ENCODE measurements around the gene RBMS1.

The RBMS1 gene

GRCh38 chr2:160294339-160294803 is 199.2 kb downstream of the RBMS1 start:
- Histone ChIP-seq H3K4me1 (ENCODE audit: low read length) (no peaks in the 10 kb centered on the region), H3K27me3 (replicated peaks; ENCODE audit: insufficient read depth, low read length) (no peaks in the 10 kb centered on the region), H3K79me2 (ENCODE audit: low read length) (no peaks in the 10 kb centered on the region), H3K9me3 (replicated peaks; ENCODE audit: insufficient read depth, low read length) (no peaks in the 10 kb centered on the region), H3K36me3 (replicated peaks; ENCODE audit: insufficient read depth, low read length) (no peaks in the 10 kb centered on the region), H3K4me3 (ENCODE audit: low read length) (no peak overlapping the region), H2AFZ (ENCODE audit: low read length) (no peak overlapping the region), H3K27ac (ENCODE audit: low read length) (no peak overlapping the region), H3K9ac (ENCODE audit: low read length) (no peak overlapping the region), H3K4me2 (ENCODE audit: low read depth, low read length) (no peak overlapping the region), H3K9me2 (replicated peaks; ENCODE audit: insufficient read depth, low read length) (no peaks in the 10 kb centered on the region), H4K20me1 (ENCODE audit: insufficient read depth, low read length) (no peaks in the 10 kb centered on the region), H3F3A (ENCODE audit: insufficient read depth, low read length) (no peaks in the 10 kb centered on the region)
- TF ChIP-seq EZH2phosphoT487 (IDR thresholded peaks at IDR 0.05; ENCODE audit: low read length) (no peak), EZH2 (optimal IDR thresholded peaks at IDR 0.05; ENCODE audit: low read depth, low read length) (no peak), CTCF (IDR thresholded peaks at IDR 0.05; ENCODE audit: low read length) (no peak)
- no peak for DNase-seq

- no peak overlapping the region for H3K4me2 ChIP-seq (ENCODE audit: low read depth, low read length)
- no peaks in the 10 kb centered on the region for H3K4me1 ChIP-seq (ENCODE audit: low read length)
- DNase-seq: no peak
These were observed 200.1 kb downstream of the RBMS1 start for GRCh38 chr2:160293391-160294091.

GRCh38 chr2:160292225-160292624 is 201.4 kb downstream of the RBMS1 start:
- DNase-seq: no peak
- Histone ChIP-seq H3K27ac (ENCODE audit: low read length) (no peak overlapping the region), H3K9ac (ENCODE audit: low read length) (no peak overlapping the region), H3F3A (ENCODE audit: insufficient read depth, low read length) (no peaks in the 10 kb centered on the region), H3K9me3 (replicated peaks; ENCODE audit: insufficient read depth, low read length) (no peaks in the 10 kb centered on the region), H4K20me1 (ENCODE audit: insufficient read depth, low read length) (no peaks in the 10 kb centered on the region), H3K4me3 (ENCODE audit: low read length) (no peak overlapping the region), H3K79me2 (ENCODE audit: low read length) (no peaks in the 10 kb centered on the region), H3K4me1 (ENCODE audit: low read length) (no peaks in the 10 kb centered on the region), H3K27me3 (replicated peaks; ENCODE audit: insufficient read depth, low read length) (no peaks in the 10 kb centered on the region), H3K9me2 (replicated peaks; ENCODE audit: insufficient read depth, low read length) (no peaks in the 10 kb centered on the region), H3K36me3 (replicated peaks; ENCODE audit: insufficient read depth, low read length) (no peaks in the 10 kb centered on the region), H2AFZ (ENCODE audit: low read length) (no peak overlapping the region), H3K4me2 (ENCODE audit: low read depth, low read length) (no peak overlapping the region)
- TF ChIP-seq CTCF (IDR thresholded peaks at IDR 0.05; ENCODE audit: low read length): no peak
- no peak for TF ChIP-seq EZH2 (optimal IDR thresholded peaks at IDR 0.05; ENCODE audit: low read depth, low read length)
- no peak for TF ChIP-seq EZH2phosphoT487 (IDR thresholded peaks at IDR 0.05; ENCODE audit: low read length)

More at GRCh38 chr2:160293391-160294091, 200.1 kb downstream of the RBMS1 start:
- Histone ChIP-seq H3K79me2 (ENCODE audit: low read length) (no peaks in the 10 kb centered on the region), H3K9ac (ENCODE audit: low read length) (no peak overlapping the region), H2AFZ (ENCODE audit: low read length) (no peak overlapping the region), H3K36me3 (replicated peaks; ENCODE audit: insufficient read depth, low read length) (no peaks in the 10 kb centered on the region), H3K9me2 (replicated peaks; ENCODE audit: insufficient read depth, low read length) (no peaks in the 10 kb centered on the region), H3K27me3 (replicated peaks; ENCODE audit: insufficient read depth, low read length) (no peaks in the 10 kb centered on the region), H3F3A (ENCODE audit: insufficient read depth, low read length) (no peaks in the 10 kb centered on the region), H4K20me1 (ENCODE audit: insufficient read depth, low read length) (no peaks in the 10 kb centered on the region), H3K4me3 (ENCODE audit: low read length) (no peak overlapping the region), H3K9me3 (replicated peaks; ENCODE audit: insufficient read depth, low read length) (no peaks in the 10 kb centered on the region), H3K27ac (ENCODE audit: low read length) (no peak overlapping the region)
- TF ChIP-seq EZH2 (optimal IDR thresholded peaks at IDR 0.05; ENCODE audit: low read depth, low read length) (no peak), CTCF (IDR thresholded peaks at IDR 0.05; ENCODE audit: low read length) (no peak), EZH2phosphoT487 (IDR thresholded peaks at IDR 0.05; ENCODE audit: low read length) (no peak)

Data from MM.1S (cell line).